Activated CD4-positive, CD25-positive, alpha-beta regulatory T cell treated with anti-CD3 and anti-CD28 coated beads, Interleukin-2, amount 50 U/mL, for 16 hours (primary cell): ENCODE results near the gene WDR47.

ENCODE experiments used
- DNase-seq: peaks from one replicate; pipeline ENCODE4 v3.0.0-alpha.2; 2020; ENCODE audit warnings: low read depth, low spot score

WDR47 gene

DNA sequence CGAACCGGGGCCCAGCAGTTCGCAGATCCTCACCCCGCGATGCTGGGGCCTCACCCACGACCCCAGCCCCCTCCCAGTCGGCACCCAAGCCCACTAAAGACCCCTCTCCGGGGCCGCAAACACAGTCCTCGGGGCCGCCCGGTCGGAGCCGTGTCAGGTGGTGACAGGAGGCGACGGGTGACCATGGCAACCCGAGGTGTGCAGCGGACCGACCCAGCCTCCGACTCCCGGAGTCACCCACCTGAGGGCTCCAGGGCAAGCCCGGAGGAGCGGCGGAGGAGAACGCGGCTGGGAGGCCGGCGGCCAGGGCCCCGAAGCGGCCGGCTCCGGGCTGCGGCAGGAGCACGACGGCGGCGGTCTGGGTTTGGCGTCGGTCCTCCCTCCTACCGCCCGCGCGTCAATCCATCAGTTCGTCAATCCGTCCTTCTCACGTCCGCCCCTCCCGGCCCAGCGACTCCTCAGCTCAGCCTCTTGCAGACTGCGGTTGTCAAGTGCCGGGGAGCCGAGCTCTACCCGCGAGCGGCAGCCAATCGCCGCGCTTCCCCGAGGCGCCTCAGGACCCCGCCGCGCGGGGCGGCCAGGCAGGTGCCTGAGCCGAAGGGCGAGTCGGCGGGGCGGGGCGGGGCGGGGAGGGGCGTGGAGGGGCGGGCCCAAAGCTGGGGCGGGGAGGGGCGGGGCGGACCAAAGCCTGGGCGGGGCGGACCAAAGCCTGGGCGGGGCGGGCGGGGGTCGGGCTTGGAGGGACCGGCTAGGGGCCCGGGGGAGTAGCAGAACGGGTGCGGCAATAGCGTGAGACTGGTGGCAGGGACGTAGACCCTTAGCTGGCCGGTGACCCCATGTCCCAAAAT, at the start of gene WDR47:
WDR47 (minus strand) TSS at position 482 of the 848 bp plus-strand sequence. CDS start 18,590 bp downstream, outside the sequence.
- DNase-seq, result peak; percentile 90

- DNase-seq, result no peak
Measured at GRCh38 chr1:109091078-109091838, 49.4 kb upstream of the WDR47 start.

DNA sequence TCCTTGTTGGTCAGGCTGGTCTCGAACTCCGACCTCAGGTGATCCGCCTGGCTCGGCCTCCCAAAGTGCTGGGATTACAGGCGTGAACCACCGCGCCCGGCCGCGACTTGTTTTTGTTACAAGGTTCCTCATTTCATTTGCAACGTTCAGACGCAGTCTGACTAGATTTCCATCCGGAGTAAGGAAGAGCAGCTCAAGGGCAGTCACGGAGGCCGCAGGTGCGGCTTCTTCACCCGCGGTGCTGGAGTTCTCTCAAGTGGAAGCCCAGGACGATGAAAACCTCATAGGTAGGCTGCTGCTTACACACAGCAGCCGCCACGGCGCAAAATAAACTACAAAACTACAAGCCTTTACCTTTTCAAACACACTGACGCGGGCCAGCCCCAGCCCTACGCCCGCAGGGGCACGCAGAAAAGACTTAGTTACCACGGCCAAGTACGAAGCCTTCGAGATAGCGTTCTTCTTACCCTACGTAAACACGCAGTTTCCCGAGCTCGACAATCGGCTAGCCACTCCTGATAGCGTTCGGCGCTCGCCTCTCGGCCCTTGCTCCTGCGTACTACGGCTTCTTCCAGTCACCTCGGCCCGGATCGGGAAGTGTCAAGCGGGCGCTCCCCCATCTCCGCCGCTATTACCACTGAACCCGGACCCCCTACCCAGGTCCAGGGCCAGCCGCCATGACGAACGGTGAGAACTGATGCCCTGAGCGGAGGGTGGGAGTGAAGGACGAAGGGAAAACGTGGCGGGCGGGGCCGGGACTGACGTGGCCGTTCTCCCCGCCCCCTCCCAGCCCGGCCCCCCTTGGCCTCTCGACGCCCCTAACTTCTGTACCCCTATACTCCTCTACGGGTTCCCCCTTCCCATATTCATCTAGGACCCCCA, 48.5 kb upstream of the WDR47 start, which contains the start of gene TMEM167B:
TMEM167B (plus strand) TSS at position 569 of the 882 bp plus-strand sequence; CDS start at position 678, 109 bp downstream.
- peak; percentile 80 for DNase-seq

GRCh38 chr1:109089242-109090015, 47.5 kb upstream of the WDR47 start:
- DNase-seq, result no peak

GRCh38 chr1:109084563-109085517, 42.9 kb upstream of the WDR47 start:
- DNase-seq, result no peak

DNA sequence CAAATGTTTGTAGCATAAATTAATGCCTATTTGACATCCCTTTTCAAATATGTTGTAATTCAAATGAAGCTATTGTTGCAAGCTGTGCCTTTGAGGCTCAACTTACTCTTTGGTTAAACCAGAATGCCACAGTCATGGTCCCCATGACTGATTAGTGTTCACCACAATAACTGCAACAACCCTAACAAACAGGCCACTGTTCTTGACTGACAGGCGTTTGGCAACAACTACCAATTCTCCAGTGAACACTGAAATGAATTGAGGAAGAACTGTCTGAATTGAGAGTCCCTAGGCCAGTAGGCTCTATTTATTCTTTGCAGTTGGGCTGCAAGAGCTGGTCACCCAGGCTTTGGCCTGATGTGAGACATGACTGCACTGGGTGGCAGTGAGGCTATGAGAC, 42.0 kb upstream of the WDR47 start:
- DNase-seq, result no peak

- no peak for DNase-seq
Measured at GRCh38 chr1:109083501-109083900, 41.6 kb upstream of the WDR47 start.

DNA sequence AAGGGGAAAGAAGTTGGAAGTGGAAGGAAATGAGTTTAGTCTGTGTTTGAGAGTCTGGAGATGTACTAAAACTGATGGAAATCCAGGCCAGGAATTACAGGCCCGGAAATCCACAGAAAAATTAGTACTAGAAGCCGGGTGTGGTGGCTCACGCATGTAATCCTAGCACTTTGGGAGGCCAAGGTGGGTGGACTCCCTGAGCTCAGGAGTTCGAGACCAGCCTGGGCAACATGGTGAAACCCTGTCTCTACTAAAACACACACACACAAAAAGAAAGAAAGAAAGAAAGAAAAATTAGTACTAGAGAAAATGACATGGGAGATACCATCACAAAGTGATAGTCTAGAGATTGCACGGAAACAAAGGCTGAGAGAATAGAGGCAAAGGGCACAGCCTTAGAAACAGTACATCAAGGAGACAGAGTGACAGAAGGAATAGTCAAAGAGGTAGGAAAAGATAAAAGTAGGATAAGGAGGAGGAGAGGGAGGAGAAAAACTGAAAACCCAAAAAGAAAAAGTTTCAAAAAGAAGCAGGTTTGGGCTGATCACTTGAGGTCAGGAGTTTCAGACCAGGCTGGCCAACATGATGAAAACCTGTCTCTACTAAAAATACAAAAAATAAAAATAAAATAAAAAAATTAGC, 38.7 kb upstream of the WDR47 start:
- no peak for DNase-seq

DNA sequence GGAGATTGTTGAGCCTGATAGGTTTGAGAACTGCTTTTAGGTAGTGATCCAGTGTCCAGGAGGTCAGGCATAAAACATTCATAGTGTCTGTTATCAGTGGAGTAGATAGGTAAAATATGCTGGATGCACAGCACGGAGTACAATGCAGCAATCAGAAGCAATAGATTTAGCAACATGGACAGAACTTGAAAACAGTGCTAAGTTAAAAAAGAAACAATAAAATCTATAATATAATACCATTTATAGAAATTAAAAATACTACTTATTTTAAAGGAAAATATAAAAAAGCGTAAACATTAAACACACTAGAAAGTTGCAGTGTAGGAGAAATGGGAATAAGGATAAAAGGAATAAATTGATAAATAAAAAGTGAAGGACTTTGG, 37.3 kb upstream of the WDR47 start:
- no peak for DNase-seq

DNA sequence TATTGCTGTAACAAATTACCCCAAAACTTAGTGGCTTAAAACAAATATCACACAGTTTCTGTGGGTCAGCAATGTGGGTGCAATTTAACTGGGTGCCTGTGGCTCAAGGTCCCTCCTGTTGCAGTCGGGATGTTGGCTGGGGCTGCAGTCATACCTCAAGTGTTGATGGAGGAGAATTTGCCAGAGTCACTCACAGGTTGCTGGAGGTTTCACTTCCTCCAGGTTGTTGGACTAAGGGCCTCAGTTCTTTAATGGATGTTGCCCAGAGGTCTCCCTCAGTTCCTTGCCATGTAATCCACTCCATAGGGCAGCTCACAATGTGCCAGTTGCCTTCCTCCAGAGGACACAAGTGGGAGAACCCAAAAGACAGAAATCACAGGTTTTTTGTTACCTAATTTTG, 36.4 kb upstream of the WDR47 start:
- DNase-seq, result no peak

GRCh38 chr1:109075531-109076490, 33.9 kb upstream of the WDR47 start, which contains the start of gene TAF13:
Gene TAF13 (minus strand): TSS chr1:109076003. CDS start chr1:109075947, 56 bp downstream.
- DNase-seq, result peak; percentile 76

- DNase-seq, result no peak
Measured at GRCh38 chr1:109069294-109069693, 27.4 kb upstream of the WDR47 start.

DNA sequence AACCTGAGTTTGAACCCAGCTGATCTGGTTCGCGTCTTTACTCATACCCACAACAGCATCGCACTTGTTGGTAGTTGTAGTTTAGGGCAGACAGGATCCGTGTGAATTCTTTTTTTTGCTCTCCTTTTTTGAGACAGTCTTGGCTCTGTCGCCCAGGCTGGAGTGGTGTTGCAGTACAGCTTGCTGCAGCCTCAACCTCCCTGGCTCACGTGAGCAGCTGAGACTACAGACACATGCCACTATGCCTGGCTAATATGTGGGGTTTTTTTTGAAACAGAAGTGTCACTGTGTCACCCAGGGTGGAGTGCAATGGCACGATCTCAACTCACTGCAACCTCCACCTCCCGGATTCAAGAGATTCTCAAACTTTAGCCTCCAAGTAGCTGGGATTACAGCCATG, 26.0 kb upstream of the WDR47 start:
- no peak for DNase-seq

- DNase-seq, result no peak
Measured at GRCh38 chr1:109065137-109065536, 23.2 kb upstream of the WDR47 start.

DNA sequence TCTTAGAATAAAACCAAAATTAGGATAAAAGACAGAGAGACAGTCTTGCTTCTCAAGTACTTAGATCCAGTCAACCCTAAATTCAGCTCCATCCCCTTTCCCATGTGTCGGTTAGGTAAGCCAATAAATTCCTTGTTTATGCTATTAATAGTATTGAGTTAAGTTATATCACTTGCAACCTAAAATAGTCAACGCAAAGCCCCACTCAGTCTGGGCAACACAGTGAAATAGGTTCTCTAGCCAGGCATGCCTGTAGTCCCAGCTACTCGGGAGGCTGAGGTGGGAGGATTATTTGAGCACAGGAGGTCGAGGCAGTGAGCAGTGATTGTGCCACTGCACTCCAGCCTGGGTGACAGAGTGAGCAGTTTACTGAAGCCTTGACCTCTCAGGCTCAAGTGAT, 19.3 kb upstream of the WDR47 start:
- DNase-seq, result no peak

DNA sequence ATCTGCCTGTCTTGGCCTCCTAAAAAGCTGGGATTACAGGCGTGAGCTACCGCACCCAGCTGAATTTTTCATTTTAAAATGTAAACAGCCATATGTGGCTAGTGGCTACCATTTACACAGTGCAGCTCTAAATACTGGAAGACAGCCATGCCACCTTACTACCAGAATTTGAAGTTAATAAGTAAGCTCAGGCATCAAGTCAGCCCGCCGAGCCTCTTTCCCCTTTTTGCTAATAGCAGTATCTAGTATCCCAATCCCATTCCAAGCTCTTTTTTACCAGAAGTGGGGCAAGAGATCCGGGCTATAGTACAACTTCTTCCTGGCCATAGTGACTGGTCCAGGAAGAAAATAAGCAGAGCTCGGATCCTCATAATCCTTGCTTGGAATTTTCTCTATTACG, 18.8 kb upstream of the WDR47 start:
- DNase-seq, result no peak

DNA sequence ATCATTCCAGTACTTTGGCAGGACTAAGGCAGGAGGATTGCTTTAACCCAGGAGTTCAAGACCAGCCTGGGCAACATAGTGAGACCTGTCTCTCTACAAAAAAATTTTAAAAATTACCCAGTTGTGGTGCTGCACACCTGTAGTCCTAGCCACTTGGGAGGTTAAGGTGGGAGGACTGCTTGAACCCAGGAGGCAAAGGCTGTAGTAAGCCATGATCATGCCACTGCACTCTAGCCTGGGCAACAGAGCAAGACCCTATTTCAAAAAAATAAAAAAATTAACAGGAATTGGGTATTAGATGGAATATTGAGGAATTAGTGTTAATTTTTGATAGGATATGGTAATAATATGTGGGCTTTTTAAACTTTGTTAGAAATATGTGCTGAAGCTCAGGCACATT, 17.1 kb upstream of the WDR47 start:
- DNase-seq, result no peak

- no peak for DNase-seq
Measured at GRCh38 chr1:109056064-109056463, 14.2 kb upstream of the WDR47 start.
